Measurements from ENCODE around the gene CEP43.

GRCh38 chr6:166976636-166977035, 22.6 kb upstream of the CEP43 start:
- TF ChIP-seq CTCF (IDR thresholded peaks at IDR 0.05; ENCODE audit: low read length) (no peak), EZH2 (IDR thresholded peaks at IDR 0.05; ENCODE audit: borderline replicate concordance, low read length) (no peak)

All from OCI-LY1 (cell line).